ENCODE data around the gene ENTPD2. TPM values are rescaled to one million over a fixed set of nuclear protein-coding genes. Genes with fewer than 3 reads are reported as not detected.

Gene ENTPD2
- total and polyA plus RNA-seq, 10 of the 15 experiments (the other 5 are each of a cell fraction or from before 2014, with no cell fraction given), result 0.15 to 1.8 (median 0.65) TPM; not detected in 2

GRCh38 chr9:137002646-137003041, 51.2 kb downstream of the ENTPD2 start:
- FAIRE-seq (no peak), ATAC-seq (no peak), DNase-seq (ENCODE audit: low read depth, low spot score) (no peak)
- CTCF ChIA-PET, result interaction anchor here (1.4 to 1.7 kb wide), 3 partner anchors 10 to 55 kb away, joined by 4 to 13 read pairs (median 6); partner anchors contain the start of gene PAXX
- no peaks in the 10 kb centered on the region for H4K20me1 ChIP-seq (ENCODE audit: control insufficient read depth, insufficient read depth)
- no peaks in the 10 kb centered on the region for H3K79me2 ChIP-seq (ENCODE audit: control insufficient read depth, insufficient read depth, low read length)
- POLR2A ChIA-PET, result no interaction called here
- no TSS peak for BruUV-seq (replicated peaks)
- H3K27ac ChIP-seq (ENCODE audit: control insufficient read depth, insufficient read depth), result no peak overlapping the region
- no peaks in the 10 kb centered on the region for H3K36me3 ChIP-seq (ENCODE audit: control insufficient read depth in 2 of 2, insufficient read depth in 2 of 2, low read length in 1 of 2)
- 49% methylated on average over 10 of the region's 10 CpGs for WGBS (ENCODE audit: insufficient coverage, insufficient replicate concordance, low lambda C conversion rate, missing lambda C conversion rate)
- SMC1A ChIA-PET (ENCODE audit: uncharacterized antibody, unreplicated experiment), result interaction anchor here (0.6 kb wide), 1 partner anchor 192 kb away, joined by 3 read pairs; no protein-coding TSS in a partner anchor
- H3K9me3 ChIP-seq (replicated peaks; ENCODE audit: control insufficient read depth, insufficient read depth, low read length), result peaks cover 2% of the 10 kb centered on the region; the same call in 2 of the 3 replicates
- no peak overlapping the region for H3K4me2 ChIP-seq (ENCODE audit: control insufficient read depth, insufficient read depth)
- 0 out of 4 replicates have a peak, but pooled peaks cover 0 to 6% of the 10 kb centered on the region in 2 experiments for H3K27me3 ChIP-seq (replicated peaks in 1 of 2; ENCODE audit: control insufficient read depth in 2 of 2, insufficient read depth in 2 of 2, low read length in 1 of 2)
- intact Hi-C loops (cut with micrococcal nuclease; ENCODE audit: unreplicated experiment) (no loop called here), in situ Hi-C loops (cut with MboI) (no loop called here)
- no peak overlapping the region for H2AFZ ChIP-seq (ENCODE audit: control insufficient read depth, low read depth, low read length)
- H3K9ac ChIP-seq (ENCODE audit: control insufficient read depth, insufficient read depth, low read length), result no peak overlapping the region
- TF ChIP-seq SMARCA5 (IDR thresholded peaks at IDR 0.05), result no peak
- TF ChIP-seq RFX5 (IDR thresholded peaks at IDR 0.05; ENCODE audit: low read depth, low read length), result no peak
- TF ChIP-seq, protein P1, sequence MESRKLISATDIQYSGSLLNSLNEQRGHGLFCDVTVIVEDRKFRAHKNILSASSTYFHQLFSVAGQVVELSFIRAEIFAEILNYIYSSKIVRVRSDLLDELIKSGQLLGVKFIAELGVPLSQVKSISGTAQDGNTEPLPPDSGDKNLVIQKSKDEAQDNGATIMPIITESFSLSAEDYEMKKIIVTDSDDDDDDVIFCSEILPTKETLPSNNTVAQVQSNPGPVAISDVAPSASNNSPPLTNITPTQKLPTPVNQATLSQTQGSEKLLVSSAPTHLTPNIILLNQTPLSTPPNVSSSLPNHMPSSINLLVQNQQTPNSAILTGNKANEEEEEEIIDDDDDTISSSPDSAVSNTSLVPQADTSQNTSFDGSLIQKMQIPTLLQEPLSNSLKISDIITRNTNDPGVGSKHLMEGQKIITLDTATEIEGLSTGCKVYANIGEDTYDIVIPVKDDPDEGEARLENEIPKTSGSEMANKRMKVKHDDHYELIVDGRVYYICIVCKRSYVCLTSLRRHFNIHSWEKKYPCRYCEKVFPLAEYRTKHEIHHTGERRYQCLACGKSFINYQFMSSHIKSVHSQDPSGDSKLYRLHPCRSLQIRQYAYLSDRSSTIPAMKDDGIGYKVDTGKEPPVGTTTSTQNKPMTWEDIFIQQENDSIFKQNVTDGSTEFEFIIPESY (IDR thresholded peaks at IDR 0.05), result no peak
- no peak for TF ChIP-seq SMAD5 (IDR thresholded peaks at IDR 0.05; ENCODE audit: low read depth)
- TF ChIP-seq ZNF592 (IDR thresholded peaks at IDR 0.05), result no peak
- no peak for TF ChIP-seq MYB (IDR thresholded peaks at IDR 0.05; ENCODE audit: borderline replicate concordance, low read depth, low read length)
- TF ChIP-seq NRF1 (conservative IDR thresholded peaks at IDR 0.05; ENCODE audit: low read depth, low read length), result no peak
- H3K4me1 ChIP-seq (ENCODE audit: control insufficient read depth, insufficient read depth, low read length), result peaks cover 21% of the 10 kb centered on the region
- no peak overlapping the region for H3K4me3 ChIP-seq
- RAD21 ChIA-PET (ENCODE audit: unreplicated experiment), result interaction anchor here (3.6 kb wide), 1 partner anchor 32 kb away, joined by 16 read pairs; no protein-coding TSS in a partner anchor
